SKM-1 treated with dmso at 0.1 percent for 144 hours (cell line): ENCODE data around the gene C3orf70.

ENCODE experiments used
- DNase-seq: peaks from one replicate; lab custom pipeline; 2025; ENCODE audit not compliant: unreplicated experiment; lab: John Stamatoyannopoulos, UW

C3orf70 gene

GRCh38 chr3:185152410-185153170 lies at the start of gene C3orf70:
TSS of gene C3orf70 (minus strand) at chr3:185153060. CDS start at chr3:185152823, 237 bp downstream.
- no peak for DNase-seq

GRCh38 chr3:185200639-185201038 lies 47.8 kb upstream of the C3orf70 start:
- no peak for DNase-seq

- DNase-seq = no peak
Measured at GRCh38 chr3:185199671-185200070, 46.8 kb upstream of the C3orf70 start.

- no peak for DNase-seq
Measured at GRCh38 chr3:185199206-185199605, 46.3 kb upstream of the C3orf70 start.

- DNase-seq = no peak
Measured at GRCh38 chr3:185197068-185197467, 44.2 kb upstream of the C3orf70 start.

GRCh38 chr3:185195652-185196051 lies 42.8 kb upstream of the C3orf70 start:
- DNase-seq = no peak

- DNase-seq = no peak
Measured at GRCh38 chr3:185188816-185189215, 36.0 kb upstream of the C3orf70 start.

- DNase-seq = no peak
Measured at GRCh38 chr3:185187391-185187790, 34.5 kb upstream of the C3orf70 start.

GRCh38 chr3:185176750-185177359 lies 24.0 kb upstream of the C3orf70 start:
- DNase-seq = peak; percentile 43

GRCh38 chr3:185175370-185175987 lies 22.6 kb upstream of the C3orf70 start:
- peak; percentile 88 for DNase-seq

- no peak for DNase-seq
Measured at GRCh38 chr3:185172086-185173049, 19.5 kb upstream of the C3orf70 start.

GRCh38 chr3:185164428-185165217 lies 11.8 kb upstream of the C3orf70 start:
- no peak for DNase-seq

- DNase-seq = no peak
Measured at GRCh38 chr3:185162634-185163033, 9.8 kb upstream of the C3orf70 start.

- DNase-seq = no peak
Measured at GRCh38 chr3:185161761-185162160, 8.9 kb upstream of the C3orf70 start.

- no peak for DNase-seq
Measured at GRCh38 chr3:185157347-185157746, 4.5 kb upstream of the C3orf70 start.

GRCh38 chr3:185155678-185156077 lies 2.8 kb upstream of the C3orf70 start:
- no peak for DNase-seq

GRCh38 chr3:185153861-185154629 lies 1.2 kb upstream of the C3orf70 start:
- no peak for DNase-seq

- no peak for DNase-seq
Measured at GRCh38 chr3:185153171-185153771, 411 bp upstream of the C3orf70 start.

- DNase-seq = no peak
Measured at GRCh38 chr3:185151964-185152409, 873 bp downstream of the C3orf70 start.
